Ovary (tissue), 9 donors: ENCODE data around the gene SLC10A1. TPM values are rescaled to one million over a fixed set of nuclear protein-coding genes. Genes with fewer than 3 reads are reported as not detected.

Experiments
- DNase-seq, 5 donors: peaks; one replicate each; pipeline ENCODE4 v3.0.0-alpha.2; 2019 to 2020
- H3K27ac ChIP-seq, 2 donors: fragments of 200-600 bp; one replicate each; pipeline versions ENCODE4 v1.5.1 to v1.8.0; 2019 to 2022
- H3K27me3 ChIP-seq: fragments of 200-600 bp; one replicate; pipeline ENCODE4 v1.8.0; 2022
- H3K36me3 ChIP-seq: fragments of 200-600 bp; sonication (generic); one replicate; pipeline ENCODE4 v1.5.1; 2019
- H3K4me1 ChIP-seq: one replicate; pipeline ENCODE4 v1.8.1; 2013; ENCODE audit warnings: mild to moderate bottlenecking, moderate library complexity; ENCODE audit not compliant: insufficient read depth
- H3K4me3 ChIP-seq: fragments of 200-600 bp; sonication (generic); one replicate; pipeline ENCODE4 v1.5.1; 2017
- H3K9me3 ChIP-seq, 2 donors: fragments of 200-600 bp in 1 of 2; sonication (generic) in 1 of 2; one replicate each; pipeline versions ENCODE4 v1.5.1 to v1.8.1; 2013 to 2019; ENCODE audit warnings: mild to moderate bottlenecking in 1 of 2, moderate library complexity in 1 of 2
- EP300 ChIP-seq: sonication (generic); formaldehyde crosslinking; IDR thresholded peaks from one replicate; pipeline ENCODE4 v1.6.1; 2017; ENCODE audit warnings: antibody characterized with exemption
- POLR2A ChIP-seq: fragments of 450-650 bp; IDR thresholded peaks from one replicate; pipeline ENCODE4 v1.6.1; 2017; ENCODE audit warnings: antibody characterized with exemption, mild to moderate bottlenecking, moderate library complexity
- WGBS, 3 donors: extraction: QIAGEN DNeasy Blood & Tissue Kit in 1 of 3; methylation state at CpG; one replicate each; pipeline versions ENCODE4 v1.1.5 to v1.1.7; 2013 to 2017; 5-methylcytosine and 5-hydroxymethylcytosine counted together
- intact Hi-C, 4 donors: fragments of 100-400 bp; cut with DNase I; formaldehyde crosslinking; loops; one replicate each; pipeline versions ENCODE4 v1.11.0 to v1.15.1; 2022 to 2023
- polyA plus RNA-seq, 2 donors: library from polyadenylated mRNA; stranded (reverse); fragments of 200-250 nt in 1 of 2; fragments of 350-450 nt in 1 of 2; fragmentation: Illumina TruSeq in 1 of 2; extraction: RNeasy Lipid Tissue Mini Kit (QIAGEN cat#74804) in 1 of 2; gene quantifications; one replicate each; pipeline ENCODE4 v1.2.3, GENCODE V29; 2013 to 2014
- total RNA-seq, 7 donors: library from RNA; depleted of rRNA in 2 of 7; stranded (reverse); fragments of >200 nt in 2 of 7; fragmentation: NEBNext Ultra II Directional in 3 of 7; extraction: Animal tissue kit (Norgen Biotek cat#: 25700) in 3 of 7; gene quantifications; one replicate each; pipeline versions ENCODE4 v1.1.0 to v1.2.4, GENCODE V29; 2016 to 2023
- TF ChIP-seq, protein P1 (sequence below), 3 donors: fragments of 450-650 bp in 2 of 3; fragments of 200-600 bp in 1 of 3; IDR thresholded peaks; one replicate each; pipeline versions ENCODE4 v1.5.1 to v1.8.0; 2016 to 2022; ENCODE audit warnings: antibody characterized with exemption in 3 of 3, mild to moderate bottlenecking in 1 of 3
- donor health status: DM: no; HTN: no; CAD: no; lungs with moderate emphysema.
- donor health status: DM: no; HTN: no; CAD: no.
- donor health status: Bipolar disorder and iron deficiency.
- donor health status: DM: yes; HTN: yes; CAD: no.
- donor health status: DM: no; HTN: no; CAD: no.
- donor health status: DM: yes; HTN: yes; CAD: no.

The SLC10A1 gene
- total and polyA plus RNA-seq, 9 donors = not detected

DNA sequence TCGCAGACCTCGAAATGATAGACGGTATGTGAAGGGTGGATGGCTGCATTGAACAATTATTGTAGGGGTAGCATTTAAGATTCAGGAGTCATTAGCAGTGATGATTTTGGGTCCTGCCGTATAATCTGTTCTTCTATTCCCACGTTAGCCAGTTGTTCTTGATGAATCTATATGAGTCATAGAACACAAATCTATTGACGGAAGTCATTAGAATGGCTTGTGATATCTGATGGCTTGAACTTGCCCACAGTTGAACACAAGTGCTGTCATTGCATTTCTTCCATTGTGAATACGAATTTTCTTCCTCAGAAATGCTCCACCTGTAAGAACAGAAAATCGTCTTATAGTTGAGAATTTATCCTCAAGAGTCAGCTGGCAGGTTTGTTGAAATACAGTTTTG, 28.2 kb downstream of the SLC10A1 start:
- no peak for DNase-seq
- Histone ChIP-seq H3K27me3 (no peaks in the 10 kb centered on the region), H3K9me3 (no peaks in the 10 kb centered on the region), H3K4me3 (no peak overlapping the region), H3K27ac (no peak overlapping the region), H3K4me1 (peaks cover 13% of the 10 kb centered on the region), H3K36me3 (no peaks in the 10 kb centered on the region)
- intact Hi-C loops = no loop called here
- TF ChIP-seq, protein P1, sequence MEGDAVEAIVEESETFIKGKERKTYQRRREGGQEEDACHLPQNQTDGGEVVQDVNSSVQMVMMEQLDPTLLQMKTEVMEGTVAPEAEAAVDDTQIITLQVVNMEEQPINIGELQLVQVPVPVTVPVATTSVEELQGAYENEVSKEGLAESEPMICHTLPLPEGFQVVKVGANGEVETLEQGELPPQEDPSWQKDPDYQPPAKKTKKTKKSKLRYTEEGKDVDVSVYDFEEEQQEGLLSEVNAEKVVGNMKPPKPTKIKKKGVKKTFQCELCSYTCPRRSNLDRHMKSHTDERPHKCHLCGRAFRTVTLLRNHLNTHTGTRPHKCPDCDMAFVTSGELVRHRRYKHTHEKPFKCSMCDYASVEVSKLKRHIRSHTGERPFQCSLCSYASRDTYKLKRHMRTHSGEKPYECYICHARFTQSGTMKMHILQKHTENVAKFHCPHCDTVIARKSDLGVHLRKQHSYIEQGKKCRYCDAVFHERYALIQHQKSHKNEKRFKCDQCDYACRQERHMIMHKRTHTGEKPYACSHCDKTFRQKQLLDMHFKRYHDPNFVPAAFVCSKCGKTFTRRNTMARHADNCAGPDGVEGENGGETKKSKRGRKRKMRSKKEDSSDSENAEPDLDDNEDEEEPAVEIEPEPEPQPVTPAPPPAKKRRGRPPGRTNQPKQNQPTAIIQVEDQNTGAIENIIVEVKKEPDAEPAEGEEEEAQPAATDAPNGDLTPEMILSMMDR (IDR thresholded peaks at IDR 0.05) = no peak
- TF ChIP-seq POLR2A (no peak), EP300 (no peak)
- WGBS, 3 donors = 78 to 82% (median 82%) methylated on average over 8 of the region's 8 CpGs

GRCh38 chr14:69767369-69767999, 29.6 kb downstream of the SLC10A1 start:
- peak overlapping the region; percentile 95 to 98 for H3K27ac ChIP-seq
- DNase-seq = peak; percentile 89 to 95 (median 92)
- H3K36me3 ChIP-seq = no peaks in the 10 kb centered on the region
- TF ChIP-seq, protein P1 (IDR thresholded peaks at IDR 0.05) = peak in 1 of 3 donors; percentile 3
- TF ChIP-seq EP300 (no peak), POLR2A (peak; percentile 81)
- H3K4me3 ChIP-seq = peak overlapping the region; percentile 100
- H3K27me3 ChIP-seq = no peaks in the 10 kb centered on the region
- 0 to 1% (median 0%) methylated on average over 54 of the region's 54 CpGs for WGBS, 3 donors
- intact Hi-C loops = no loop called here
- H3K9me3 ChIP-seq = no peaks in the 10 kb centered on the region
- peaks cover 13% of the 10 kb centered on the region for H3K4me1 ChIP-seq

GRCh38 chr14:69766984-69767368, 30.1 kb downstream of the SLC10A1 start, which contains the start of gene SRSF5:
Gene SRSF5 (plus strand): TSS chr14:69767142. CDS start chr14:69768157, 1,015 bp downstream.
- Histone ChIP-seq H3K27ac (peak within 1 kb of the TSS; percentile 95 to 98), H3K4me3 (peak within 1 kb of the TSS; percentile 100), H3K9me3 (no peaks in the 10 kb centered on the region), H3K4me1 (peaks cover 13% of the 10 kb centered on the region), H3K36me3 (no peaks in the 10 kb centered on the region), H3K27me3 (no peaks in the 10 kb centered on the region)
- peak; percentile 96 to 97 (median 97) for DNase-seq
- WGBS, 3 donors = 0% methylated on average over 31 of the region's 31 CpGs
- intact Hi-C loops = no loop called here
- TF ChIP-seq, protein P1 (IDR thresholded peaks at IDR 0.05) = peak in 1 of 3 donors; percentile 5
- peak; percentile 100 for TF ChIP-seq POLR2A
- no peak for TF ChIP-seq EP300

DNA sequence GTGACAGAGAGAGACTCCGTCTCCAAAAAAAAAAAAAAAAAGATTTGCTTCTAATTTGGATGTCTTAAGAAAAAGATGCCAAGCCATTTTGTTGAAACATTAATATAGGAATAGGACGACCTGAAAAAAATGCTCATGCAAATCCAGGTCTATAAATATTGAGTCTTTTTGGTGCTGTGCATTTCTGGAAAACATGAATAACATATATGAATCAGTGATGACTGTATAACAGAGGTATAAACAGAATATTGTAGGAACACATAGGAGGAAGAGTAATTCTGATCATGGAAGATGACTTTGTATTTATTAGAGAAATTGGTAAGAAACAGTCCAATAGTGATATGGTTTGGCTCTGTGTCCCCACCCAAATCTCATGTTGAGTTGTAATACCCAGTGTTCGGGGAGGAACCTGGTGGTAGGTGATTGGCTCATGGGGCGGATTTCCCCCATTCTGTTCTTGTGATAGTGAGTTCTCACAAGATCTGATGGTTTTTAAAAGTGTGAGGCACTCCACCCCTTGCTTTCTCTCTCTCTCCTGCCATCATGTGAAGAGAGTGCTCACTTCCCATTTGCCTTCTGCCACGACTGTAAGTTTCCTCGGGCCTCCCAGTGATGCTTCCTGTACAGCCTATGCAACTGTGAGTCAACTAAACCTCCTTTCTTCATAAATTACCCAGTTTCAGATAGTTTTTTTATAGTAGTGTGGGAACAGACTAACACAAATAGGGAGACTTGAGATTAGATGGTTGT, 33.1 kb downstream of the SLC10A1 start:
- no peak overlapping the region for H3K27ac ChIP-seq
- H3K27me3 ChIP-seq = no peaks in the 10 kb centered on the region
- H3K36me3 ChIP-seq = no peaks in the 10 kb centered on the region
- no peaks in the 10 kb centered on the region for H3K9me3 ChIP-seq
- peaks cover 7% of the 10 kb centered on the region for H3K4me1 ChIP-seq
- no peak for DNase-seq
- intact Hi-C loops = no loop called here
- TF ChIP-seq POLR2A = no peak
- TF ChIP-seq, protein P1 (IDR thresholded peaks at IDR 0.05) = no peak
- no peak for TF ChIP-seq EP300
- H3K4me3 ChIP-seq = no peak overlapping the region
- 81 to 87% (median 81%) methylated on average over 6 of the region's 6 CpGs for WGBS, 3 donors
